OCI-LY7 (cell line): ENCODE results near the gene UBN1. TPM values are rescaled to one million over a fixed set of nuclear protein-coding genes. Genes with fewer than 3 reads are reported as not detected.

Experiments used
- BruUV-seq: library from RNA; stranded (reverse); fragments of 400-500 nt; replicated peaks from 2 replicates; lab custom pipeline; 2021; lab: Mats Ljungman, UMichigan
- CTCF ChIA-PET: fragments of 300-600 bp; sonication (Branson Sonifier 250); formaldehyde crosslinking; loops from one replicate; lab custom pipeline; 2022; ENCODE audit warnings: antibody characterized with exemption; ENCODE audit not compliant: unreplicated experiment; lab: Charles Lee
- POLR2A ChIA-PET: fragments of 300-600 bp; sonication (Branson Sonifier 250); formaldehyde crosslinking; loops from one replicate; lab custom pipeline; 2022; ENCODE audit warnings: antibody characterized with exemption; lab: Charles Lee
- DNase-seq: peaks from one replicate; pipeline ENCODE4 v3.0.0-alpha.2; 2015; ENCODE audit warnings: low spot score
- H2AFZ ChIP-seq: fragments of 200-600 bp; sonication (generic), shearing (Covaris generic); 2 replicates; pipeline ENCODE4 v1.6.1; 2014; ENCODE audit warnings: mild to moderate bottlenecking, antibody characterized with exemption, low read length, moderate library complexity
- H3K27ac ChIP-seq: fragments of 200-600 bp; sonication (generic); 2 replicates; pipeline ENCODE4 v1.5.1; 2014; ENCODE audit warnings: mixed run types, low read depth, mild to moderate bottlenecking, moderate library complexity, low read length, inconsistent platforms; ENCODE audit not compliant: poor library complexity, severe bottlenecking
- H3K36me3 ChIP-seq: fragments of 200-600 bp; sonication (generic); 2 replicates; pipeline ENCODE4 v1.6.1; 2014; ENCODE audit warnings: mild to moderate bottlenecking, antibody characterized with exemption, low read length, moderate library complexity, mixed read lengths; ENCODE audit not compliant: insufficient read depth
- H3K4me1 ChIP-seq: fragments of 200-600 bp; sonication (generic); 2 replicates; pipeline ENCODE4 v1.5.1; 2014; ENCODE audit warnings: mild to moderate bottlenecking, low read length; ENCODE audit not compliant: insufficient read depth, poor library complexity, severe bottlenecking
- H3K4me2 ChIP-seq: fragments of 200-600 bp; sonication (generic); 2 replicates; pipeline ENCODE4 v1.6.1; 2014; ENCODE audit warnings: mild to moderate bottlenecking, low read length
- H3K4me3 ChIP-seq: fragments of 200-600 bp; sonication (generic); 2 replicates; pipeline ENCODE4 v1.5.1; 2014; ENCODE audit warnings: mild to moderate bottlenecking, low read depth, low read length; ENCODE audit not compliant: poor library complexity, severe bottlenecking
- H3K79me2 ChIP-seq: fragments of 200-600 bp; sonication (generic); 2 replicates; pipeline ENCODE4 v1.6.1; 2016; ENCODE audit warnings: low read depth, mild to moderate bottlenecking, low read length, moderate library complexity, mixed read lengths; ENCODE audit not compliant: insufficient read depth
- H3K9me2 ChIP-seq: fragments of 200-600 bp; sonication (generic); 2 replicates; pipeline ENCODE4 v1.6.1; 2016; ENCODE audit warnings: mild to moderate bottlenecking, low read length, mixed read lengths; ENCODE audit not compliant: insufficient read depth
- H3K9me3 ChIP-seq: fragments of 200-600 bp; sonication (generic); 2 replicates; pipeline ENCODE4 v1.6.1; 2014; ENCODE audit warnings: mild to moderate bottlenecking, mixed run types, low read length, mixed read lengths
- H4K20me1 ChIP-seq: fragments of 200-600 bp; sonication (generic); 2 replicates; pipeline ENCODE4 v1.6.1; 2014; ENCODE audit warnings: mild to moderate bottlenecking, antibody characterized with exemption, low read length, moderate library complexity, mixed read lengths; ENCODE audit not compliant: insufficient read depth
- CTCF ChIP-seq: fragments of 200-600 bp; sonication (generic); conservative IDR thresholded peaks from 2 replicates; pipeline ENCODE4 v1.5.1; 2014; ENCODE audit warnings: mild to moderate bottlenecking, antibody characterized with exemption, low read length, moderate library complexity, mixed read lengths
- EZH2phosphoT487 ChIP-seq: fragments of 200-600 bp; sonication (generic); IDR thresholded peaks from 2 replicates; pipeline ENCODE4 v1.6.1; 2018; ENCODE audit warnings: low read depth, borderline replicate concordance, mild to moderate bottlenecking, mixed run types, antibody characterized with exemption, low read length, moderate library complexity, mixed read lengths
- intact Hi-C: fragments of 100-400 bp; cut with micrococcal nuclease; formaldehyde crosslinking; loops from one replicate; pipeline ENCODE4 v1.10.0; 2022; ENCODE audit not compliant: unreplicated experiment
- total RNA-seq, 2 experiments: library from RNA; depleted of rRNA in 1 of 2; stranded (reverse); fragments of >200 nt in 1 of 2; shearing (Covaris generic) in 1 of 2; gene quantifications; 2 replicates each; pipeline ENCODE4 v1.2.3, GENCODE V29; 2014 to 2022

Gene UBN1
- total RNA-seq, 2 experiments from 2014 or later = 37.2 to 53.0 TPM

GRCh38 chr16:4918781-4919251, 71.5 kb downstream of the UBN1 start:
- no peaks in the 10 kb centered on the region for H3K9me3 ChIP-seq
- H4K20me1 ChIP-seq = no peaks in the 10 kb centered on the region
- no peaks in the 10 kb centered on the region for H3K9me2 ChIP-seq
- no TSS peak for BruUV-seq
- H3K36me3 ChIP-seq = no peaks in the 10 kb centered on the region
- H3K4me1 ChIP-seq = no peaks in the 10 kb centered on the region
- POLR2A ChIA-PET = interaction anchor here (1.1 kb wide), 1 partner anchor 9 kb away, joined by 4 read pairs; no protein-coding TSS in a partner anchor
- no peak overlapping the region for H3K4me2 ChIP-seq
- H3K27ac ChIP-seq = no peak overlapping the region
- CTCF ChIA-PET = no interaction called here
- DNase-seq = no peak
- no peak for TF ChIP-seq EZH2phosphoT487
- TF ChIP-seq CTCF = no peak
- no peak overlapping the region for H2AFZ ChIP-seq
- no peaks in the 10 kb centered on the region for H3K79me2 ChIP-seq
- intact Hi-C loops = no loop called here
- H3K4me3 ChIP-seq = no peak overlapping the region

- intact Hi-C loops = no loop called here
- H3K36me3 ChIP-seq = no peaks in the 10 kb centered on the region
- H3K4me2 ChIP-seq = no peak overlapping the region
- no peaks in the 10 kb centered on the region for H3K9me3 ChIP-seq
- no peak for DNase-seq
- no peak overlapping the region for H3K4me3 ChIP-seq
- H3K4me1 ChIP-seq = no peaks in the 10 kb centered on the region
- H3K79me2 ChIP-seq = no peaks in the 10 kb centered on the region
- H3K27ac ChIP-seq = no peak overlapping the region
- H2AFZ ChIP-seq = no peak overlapping the region
- H3K9me2 ChIP-seq = no peaks in the 10 kb centered on the region
- CTCF ChIA-PET = no interaction called here
- POLR2A ChIA-PET = no interaction called here
- TF ChIP-seq CTCF (no peak), EZH2phosphoT487 (no peak)
- BruUV-seq = no TSS peak
- no peaks in the 10 kb centered on the region for H4K20me1 ChIP-seq
Observed at GRCh38 chr16:4920826-4921225, 73.5 kb downstream of the UBN1 start.

- CTCF ChIA-PET = no interaction called here
- no peaks in the 10 kb centered on the region for H3K36me3 ChIP-seq
- no peaks in the 10 kb centered on the region for H3K9me2 ChIP-seq
- TF ChIP-seq CTCF (no peak), EZH2phosphoT487 (no peak)
- H2AFZ ChIP-seq = no peak overlapping the region
- no peak overlapping the region for H3K4me2 ChIP-seq
- no TSS peak for BruUV-seq
- H3K27ac ChIP-seq = no peak overlapping the region
- POLR2A ChIA-PET = no interaction called here
- intact Hi-C loops = no loop called here
- H3K9me3 ChIP-seq = peaks cover 8% of the 10 kb centered on the region; the same call in 1 of the 2 replicates
- H4K20me1 ChIP-seq = no peaks in the 10 kb centered on the region
- no peak overlapping the region for H3K4me3 ChIP-seq
- no peak for DNase-seq
- no peaks in the 10 kb centered on the region for H3K79me2 ChIP-seq
- H3K4me1 ChIP-seq = no peaks in the 10 kb centered on the region
Observed at GRCh38 chr16:4922721-4923342, 75.6 kb downstream of the UBN1 start.
